Measurements from ENCODE around the gene GMPS. TPM values are rescaled to one million over a fixed set of nuclear protein-coding genes. Genes with fewer than 3 reads are reported as not detected.

The GMPS gene
- total and polyA plus RNA-seq, 9 of the 15 experiments (the other 6 are each of a cell fraction or from before 2014, with no cell fraction given): 73.7 to 282 (median 156) TPM

DNA sequence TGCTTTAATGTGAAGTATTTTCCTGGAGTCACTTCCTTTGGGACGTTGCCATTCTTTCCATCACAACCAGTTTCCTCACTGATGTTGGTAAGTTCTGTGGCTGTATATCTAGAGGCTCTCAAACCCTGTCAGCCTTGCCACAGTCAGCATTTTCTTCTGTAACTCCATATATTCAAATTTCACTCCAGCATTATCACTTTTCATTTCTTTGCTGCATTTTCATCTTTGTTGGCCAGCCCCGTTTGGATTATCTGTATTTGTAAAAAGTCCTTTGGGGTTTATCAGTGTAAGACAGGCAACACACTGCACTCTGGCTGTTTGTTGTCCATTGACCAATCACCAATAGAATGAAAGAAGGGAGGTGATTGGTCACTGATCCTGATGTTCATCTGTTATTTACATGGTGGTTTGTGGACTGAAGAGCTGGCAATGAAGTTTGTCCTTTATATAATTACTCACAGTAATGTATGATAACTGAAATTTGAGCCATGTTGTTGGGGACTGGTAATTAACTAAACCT, 20.3 kb downstream of the GMPS start (continued):
- TF ChIP-seq DACH1 (IDR thresholded peaks at IDR 0.05; ENCODE audit: partially characterized antibody) (no peak), TEAD4 (IDR thresholded peaks at IDR 0.05; ENCODE audit: low read length) (peak; percentile 92), TEAD4 (CRISPR knock-in tag; IDR thresholded peaks at IDR 0.05; ENCODE audit: borderline replicate concordance) (no peak), ZNF212 (CRISPR knock-in tag; IDR thresholded peaks at IDR 0.05) (no peak), ZNF316 (IDR thresholded peaks at IDR 0.05) (peak; percentile 99), ZNF324 (CRISPR knock-in tag; IDR thresholded peaks at IDR 0.05) (no peak), TGIF2 (CRISPR knock-in tag; IDR thresholded peaks at IDR 0.05) (no peak), XRCC5 (IDR thresholded peaks at IDR 0.05; ENCODE audit: low read depth, low read length) (no peak), JUN (IDR thresholded peaks at IDR 0.05; ENCODE audit: borderline replicate concordance, low read depth, low read length) (no peak), JUN (CRISPR knock-in tag; IDR thresholded peaks at IDR 0.05; ENCODE audit: borderline replicate concordance) (no peak), ZNF184 (CRISPR knock-in tag; IDR thresholded peaks at IDR 0.05) (no peak), EHMT2 (IDR thresholded peaks at IDR 0.05) (peak; percentile 88), MTA2 (IDR thresholded peaks at IDR 0.05; ENCODE audit: low read depth) (peak; percentile 79), TRIM24 (IDR thresholded peaks at IDR 0.05) (peak; percentile 71 to 78), POLR2AphosphoS5 (IDR thresholded peaks at IDR 0.05; ENCODE audit: control insufficient read depth, insufficient read depth, low read depth, low read length) (peak; percentile 88), ZSCAN32 (CRISPR knock-in tag; IDR thresholded peaks at IDR 0.05) (no peak)
- TF ChIP-seq, protein P1, sequence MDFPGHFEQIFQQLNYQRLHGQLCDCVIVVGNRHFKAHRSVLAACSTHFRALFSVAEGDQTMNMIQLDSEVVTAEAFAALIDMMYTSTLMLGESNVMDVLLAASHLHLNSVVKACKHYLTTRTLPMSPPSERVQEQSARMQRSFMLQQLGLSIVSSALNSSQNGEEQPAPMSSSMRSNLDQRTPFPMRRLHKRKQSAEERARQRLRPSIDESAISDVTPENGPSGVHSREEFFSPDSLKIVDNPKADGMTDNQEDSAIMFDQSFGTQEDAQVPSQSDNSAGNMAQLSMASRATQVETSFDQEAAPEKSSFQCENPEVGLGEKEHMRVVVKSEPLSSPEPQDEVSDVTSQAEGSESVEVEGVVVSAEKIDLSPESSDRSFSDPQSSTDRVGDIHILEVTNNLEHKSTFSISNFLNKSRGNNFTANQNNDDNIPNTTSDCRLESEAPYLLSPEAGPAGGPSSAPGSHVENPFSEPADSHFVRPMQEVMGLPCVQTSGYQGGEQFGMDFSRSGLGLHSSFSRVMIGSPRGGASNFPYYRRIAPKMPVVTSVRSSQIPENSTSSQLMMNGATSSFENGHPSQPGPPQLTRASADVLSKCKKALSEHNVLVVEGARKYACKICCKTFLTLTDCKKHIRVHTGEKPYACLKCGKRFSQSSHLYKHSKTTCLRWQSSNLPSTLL (IDR thresholded peaks at IDR 0.05): no peak
- TF ChIP-seq, protein P2, sequence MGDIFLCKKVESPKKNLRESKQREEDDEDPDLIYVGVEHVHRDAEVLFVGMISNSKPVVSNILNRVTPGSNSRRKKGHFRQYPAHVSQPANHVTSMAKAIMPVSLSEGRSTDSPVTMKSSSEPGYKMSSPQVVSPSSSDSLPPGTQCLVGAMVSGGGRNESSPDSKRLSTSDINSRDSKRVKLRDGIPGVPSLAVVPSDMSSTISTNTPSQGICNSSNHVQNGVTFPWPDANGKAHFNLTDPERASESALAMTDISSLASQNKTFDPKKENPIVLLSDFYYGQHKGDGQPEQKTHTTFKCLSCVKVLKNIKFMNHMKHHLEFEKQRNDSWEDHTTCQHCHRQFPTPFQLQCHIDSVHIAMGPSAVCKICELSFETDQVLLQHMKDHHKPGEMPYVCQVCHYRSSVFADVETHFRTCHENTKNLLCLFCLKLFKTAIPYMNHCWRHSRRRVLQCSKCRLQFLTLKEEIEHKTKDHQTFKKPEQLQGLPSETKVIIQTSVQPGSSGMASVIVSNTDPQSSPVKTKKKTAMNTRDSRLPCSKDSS (IDR thresholded peaks at IDR 0.05; ENCODE audit: low read depth, partially characterized antibody): no peak
- TF ChIP-seq, protein P3, sequence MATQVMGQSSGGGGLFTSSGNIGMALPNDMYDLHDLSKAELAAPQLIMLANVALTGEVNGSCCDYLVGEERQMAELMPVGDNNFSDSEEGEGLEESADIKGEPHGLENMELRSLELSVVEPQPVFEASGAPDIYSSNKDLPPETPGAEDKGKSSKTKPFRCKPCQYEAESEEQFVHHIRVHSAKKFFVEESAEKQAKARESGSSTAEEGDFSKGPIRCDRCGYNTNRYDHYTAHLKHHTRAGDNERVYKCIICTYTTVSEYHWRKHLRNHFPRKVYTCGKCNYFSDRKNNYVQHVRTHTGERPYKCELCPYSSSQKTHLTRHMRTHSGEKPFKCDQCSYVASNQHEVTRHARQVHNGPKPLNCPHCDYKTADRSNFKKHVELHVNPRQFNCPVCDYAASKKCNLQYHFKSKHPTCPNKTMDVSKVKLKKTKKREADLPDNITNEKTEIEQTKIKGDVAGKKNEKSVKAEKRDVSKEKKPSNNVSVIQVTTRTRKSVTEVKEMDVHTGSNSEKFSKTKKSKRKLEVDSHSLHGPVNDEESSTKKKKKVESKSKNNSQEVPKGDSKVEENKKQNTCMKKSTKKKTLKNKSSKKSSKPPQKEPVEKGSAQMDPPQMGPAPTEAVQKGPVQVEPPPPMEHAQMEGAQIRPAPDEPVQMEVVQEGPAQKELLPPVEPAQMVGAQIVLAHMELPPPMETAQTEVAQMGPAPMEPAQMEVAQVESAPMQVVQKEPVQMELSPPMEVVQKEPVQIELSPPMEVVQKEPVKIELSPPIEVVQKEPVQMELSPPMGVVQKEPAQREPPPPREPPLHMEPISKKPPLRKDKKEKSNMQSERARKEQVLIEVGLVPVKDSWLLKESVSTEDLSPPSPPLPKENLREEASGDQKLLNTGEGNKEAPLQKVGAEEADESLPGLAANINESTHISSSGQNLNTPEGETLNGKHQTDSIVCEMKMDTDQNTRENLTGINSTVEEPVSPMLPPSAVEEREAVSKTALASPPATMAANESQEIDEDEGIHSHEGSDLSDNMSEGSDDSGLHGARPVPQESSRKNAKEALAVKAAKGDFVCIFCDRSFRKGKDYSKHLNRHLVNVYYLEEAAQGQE (IDR thresholded peaks at IDR 0.05; ENCODE audit: borderline replicate concordance): no peak
- TF ChIP-seq, protein P3 (CRISPR knock-in tag; IDR thresholded peaks at IDR 0.05; ENCODE audit: low read depth): no peak

Data from K562 (cell line).